ENCODE results near the gene AQP2. TPM values are rescaled to one million over a fixed set of nuclear protein-coding genes. Genes with fewer than 3 reads are reported as not detected.

The AQP2 gene
- total RNA-seq, 1 experiment from 2014 or later, result not detected

DNA sequence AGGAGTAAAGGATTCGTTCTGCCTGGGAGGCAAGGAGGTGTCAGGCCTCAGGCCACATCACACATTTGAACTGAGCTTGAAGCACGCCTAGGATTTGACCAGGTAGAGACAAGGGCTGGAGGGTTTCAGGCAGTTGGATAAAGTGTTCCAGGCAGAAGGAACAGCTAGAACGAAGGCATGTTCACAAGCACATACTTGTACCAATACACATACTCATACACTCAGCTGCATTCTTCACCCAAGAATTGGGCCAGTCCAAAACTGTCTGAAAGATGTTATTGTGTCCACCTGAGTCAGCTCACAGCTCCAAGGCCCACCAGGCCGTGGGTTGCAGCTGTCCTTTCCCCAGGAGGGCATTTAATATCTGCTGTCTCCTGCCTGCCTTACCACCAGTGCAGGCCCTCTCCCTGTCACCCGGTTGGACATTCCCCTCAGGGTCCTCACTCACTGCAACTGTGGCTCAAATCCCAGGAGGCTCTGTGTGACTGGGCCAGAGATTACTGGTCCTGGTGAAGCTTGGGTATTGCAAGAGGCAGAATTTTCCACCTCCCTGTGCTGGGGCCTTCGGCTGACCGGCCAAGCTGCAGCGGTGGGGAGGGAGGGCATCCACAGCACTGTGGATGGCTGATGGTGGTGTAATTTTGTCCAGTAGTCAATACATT is 12.8 kb upstream of the AQP2 start (continued):
- TF ChIP-seq SP1 (IDR thresholded peaks at IDR 0.05; ENCODE audit: low read depth) (no peak), JUND (IDR thresholded peaks at IDR 0.05) (no peak)

DNA sequence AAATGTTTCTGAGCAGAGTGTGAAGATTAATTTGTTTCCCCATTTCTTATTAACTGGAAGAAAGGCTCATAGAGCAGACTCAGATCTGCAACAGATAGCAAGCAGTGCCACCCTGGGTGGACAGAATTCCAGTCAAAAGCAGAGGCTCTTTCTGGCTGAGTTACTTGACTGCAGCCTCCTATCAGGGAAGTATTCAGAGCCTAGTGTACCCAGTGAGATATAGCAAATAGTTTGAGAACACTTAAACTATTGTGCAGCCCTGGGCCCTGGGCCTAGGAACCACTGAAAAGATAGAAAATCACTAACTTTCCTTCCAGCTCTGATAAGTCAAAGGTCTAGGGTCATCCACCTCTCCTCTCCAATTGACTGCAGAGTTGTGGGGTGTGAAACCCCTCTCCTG is 11.2 kb upstream of the AQP2 start:
- no peak overlapping the region for H3K4me2 ChIP-seq (ENCODE audit: low read length)
- POLR2A ChIA-PET, result no interaction called here
- TF ChIP-seq, protein P1, sequence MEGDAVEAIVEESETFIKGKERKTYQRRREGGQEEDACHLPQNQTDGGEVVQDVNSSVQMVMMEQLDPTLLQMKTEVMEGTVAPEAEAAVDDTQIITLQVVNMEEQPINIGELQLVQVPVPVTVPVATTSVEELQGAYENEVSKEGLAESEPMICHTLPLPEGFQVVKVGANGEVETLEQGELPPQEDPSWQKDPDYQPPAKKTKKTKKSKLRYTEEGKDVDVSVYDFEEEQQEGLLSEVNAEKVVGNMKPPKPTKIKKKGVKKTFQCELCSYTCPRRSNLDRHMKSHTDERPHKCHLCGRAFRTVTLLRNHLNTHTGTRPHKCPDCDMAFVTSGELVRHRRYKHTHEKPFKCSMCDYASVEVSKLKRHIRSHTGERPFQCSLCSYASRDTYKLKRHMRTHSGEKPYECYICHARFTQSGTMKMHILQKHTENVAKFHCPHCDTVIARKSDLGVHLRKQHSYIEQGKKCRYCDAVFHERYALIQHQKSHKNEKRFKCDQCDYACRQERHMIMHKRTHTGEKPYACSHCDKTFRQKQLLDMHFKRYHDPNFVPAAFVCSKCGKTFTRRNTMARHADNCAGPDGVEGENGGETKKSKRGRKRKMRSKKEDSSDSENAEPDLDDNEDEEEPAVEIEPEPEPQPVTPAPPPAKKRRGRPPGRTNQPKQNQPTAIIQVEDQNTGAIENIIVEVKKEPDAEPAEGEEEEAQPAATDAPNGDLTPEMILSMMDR (IDR thresholded peaks at IDR 0.05 in 2 of 3, conservative IDR thresholded peaks at IDR 0.05 in 1 of 3; ENCODE audit: borderline replicate concordance in 1 of 3, insufficient read depth in 1 of 3, low read depth in 2 of 3, low read length in 2 of 3), result no peak
- TF ChIP-seq, protein P2, sequence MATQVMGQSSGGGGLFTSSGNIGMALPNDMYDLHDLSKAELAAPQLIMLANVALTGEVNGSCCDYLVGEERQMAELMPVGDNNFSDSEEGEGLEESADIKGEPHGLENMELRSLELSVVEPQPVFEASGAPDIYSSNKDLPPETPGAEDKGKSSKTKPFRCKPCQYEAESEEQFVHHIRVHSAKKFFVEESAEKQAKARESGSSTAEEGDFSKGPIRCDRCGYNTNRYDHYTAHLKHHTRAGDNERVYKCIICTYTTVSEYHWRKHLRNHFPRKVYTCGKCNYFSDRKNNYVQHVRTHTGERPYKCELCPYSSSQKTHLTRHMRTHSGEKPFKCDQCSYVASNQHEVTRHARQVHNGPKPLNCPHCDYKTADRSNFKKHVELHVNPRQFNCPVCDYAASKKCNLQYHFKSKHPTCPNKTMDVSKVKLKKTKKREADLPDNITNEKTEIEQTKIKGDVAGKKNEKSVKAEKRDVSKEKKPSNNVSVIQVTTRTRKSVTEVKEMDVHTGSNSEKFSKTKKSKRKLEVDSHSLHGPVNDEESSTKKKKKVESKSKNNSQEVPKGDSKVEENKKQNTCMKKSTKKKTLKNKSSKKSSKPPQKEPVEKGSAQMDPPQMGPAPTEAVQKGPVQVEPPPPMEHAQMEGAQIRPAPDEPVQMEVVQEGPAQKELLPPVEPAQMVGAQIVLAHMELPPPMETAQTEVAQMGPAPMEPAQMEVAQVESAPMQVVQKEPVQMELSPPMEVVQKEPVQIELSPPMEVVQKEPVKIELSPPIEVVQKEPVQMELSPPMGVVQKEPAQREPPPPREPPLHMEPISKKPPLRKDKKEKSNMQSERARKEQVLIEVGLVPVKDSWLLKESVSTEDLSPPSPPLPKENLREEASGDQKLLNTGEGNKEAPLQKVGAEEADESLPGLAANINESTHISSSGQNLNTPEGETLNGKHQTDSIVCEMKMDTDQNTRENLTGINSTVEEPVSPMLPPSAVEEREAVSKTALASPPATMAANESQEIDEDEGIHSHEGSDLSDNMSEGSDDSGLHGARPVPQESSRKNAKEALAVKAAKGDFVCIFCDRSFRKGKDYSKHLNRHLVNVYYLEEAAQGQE (IDR thresholded peaks at IDR 0.05; ENCODE audit: low read depth), result no peak
- TF ChIP-seq ZNF274 (IDR thresholded peaks at IDR 0.05; ENCODE audit: low read depth, low read length) (no peak), TCF7L2 (IDR thresholded peaks at IDR 0.05; ENCODE audit: borderline replicate concordance, extremely low read depth, insufficient read depth, insufficient read length) (no peak)
- TF ChIP-seq, protein P3, sequence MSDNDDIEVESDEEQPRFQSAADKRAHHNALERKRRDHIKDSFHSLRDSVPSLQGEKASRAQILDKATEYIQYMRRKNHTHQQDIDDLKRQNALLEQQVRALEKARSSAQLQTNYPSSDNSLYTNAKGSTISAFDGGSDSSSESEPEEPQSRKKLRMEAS (IDR thresholded peaks at IDR 0.05), result no peak
- H3K9ac ChIP-seq (ENCODE audit: low read length), result no peak overlapping the region
- no peaks in the 10 kb centered on the region for H3K9me3 ChIP-seq (ENCODE audit: control insufficient read depth in 1 of 2, insufficient read depth in 1 of 2, low read depth in 1 of 2, low read length in 2 of 2)
- no TSS peak for BruUV-seq (replicated peaks)
- CTCF ChIA-PET, result interaction anchor here (0.9 kb wide), 1 partner anchor 26 kb away, joined by 3 read pairs; no protein-coding TSS in a partner anchor
- intact Hi-C loops (cut with micrococcal nuclease), result no loop called here
- no peak overlapping the region for H2AFZ ChIP-seq (ENCODE audit: low read depth, low read length, poor library complexity, severe bottlenecking)
- RAD21 ChIA-PET (ENCODE audit: low non-redundant PET in 1 of 2, low total read pairs in 2 of 2, uncharacterized antibody in 2 of 2, unreplicated experiment in 2 of 2), result no interaction called here
- H3K9me2 ChIP-seq (ENCODE audit: insufficient read depth), result no peaks in the 10 kb centered on the region
- H3K27me3 ChIP-seq (ENCODE audit: insufficient read depth, low read length), result no peaks in the 10 kb centered on the region
- H4K20me1 ChIP-seq (ENCODE audit: insufficient read depth), result no peaks in the 10 kb centered on the region
- no peak overlapping the region for H3K27ac ChIP-seq (ENCODE audit: low read depth, low read length)
- ATAC-seq (no peak), DNase-seq (ENCODE audit: low read depth, low spot score) (no peak)
- no peaks in the 10 kb centered on the region for H3K36me3 ChIP-seq (ENCODE audit: control insufficient read depth in 1 of 2, insufficient read depth in 2 of 2, low read length in 2 of 2)
- H3K4me3 ChIP-seq (replicated peaks in 1 of 2; ENCODE audit: low read depth in 1 of 2, low read length in 2 of 2), result no peak overlapping the region
- no peaks in the 10 kb centered on the region for H3K79me2 ChIP-seq (ENCODE audit: insufficient read depth, low read length)
- H3K4me1 ChIP-seq (ENCODE audit: control insufficient read depth in 1 of 2, insufficient read depth in 2 of 2, low read length in 2 of 2), result no peaks in the 10 kb centered on the region; a peak in 1 of 4 replicates

Measured in HCT116 (cell line).